Activated CD4-positive, alpha-beta T cell treated with anti-CD3 and anti-CD28 coated beads, Interleukin-2, amount 10 ng/mL, durations not matched to agents 7 days and 5 days (primary cell): Measurements from ENCODE around the gene TMPRSS12. TPM values are rescaled to one million over a fixed set of nuclear protein-coding genes. Genes with fewer than 3 reads are reported as not detected.

Experiments used
- CTCF ChIA-PET: fragments of 350-600 bp; sonication (Branson Sonifier 250); formaldehyde crosslinking; loops from one replicate; lab custom pipeline; 2021; ENCODE audit warnings: antibody characterized with exemption; lab: Charles Lee
- POLR2A ChIA-PET: fragments of 350-600 bp; sonication (Branson Sonifier 250); formaldehyde crosslinking; loops from one replicate; lab custom pipeline; 2021; ENCODE audit warnings: antibody characterized with exemption; lab: Charles Lee
- DNase-seq: peaks from one replicate; pipeline ENCODE4 v3.0.0-alpha.2; 2020
- H3K27ac Mint-ChIP-seq: one replicate; pipeline ENCODE4 v1.8.0; 2021; ENCODE audit warnings: mild to moderate bottlenecking, moderate library complexity, mixed read lengths
- H3K27me3 Mint-ChIP-seq: one replicate; pipeline ENCODE4 v1.8.0; 2021; ENCODE audit warnings: mixed read lengths
- H3K36me3 Mint-ChIP-seq: one replicate; pipeline ENCODE4 v1.8.0; 2021; ENCODE audit warnings: low read depth, mixed read lengths
- H3K4me1 Mint-ChIP-seq: one replicate; pipeline ENCODE4 v1.8.0; 2021; ENCODE audit warnings: mixed read lengths
- H3K4me3 Mint-ChIP-seq: one replicate; pipeline ENCODE4 v1.8.0; 2021; ENCODE audit warnings: mild to moderate bottlenecking, moderate library complexity, mixed read lengths
- H3K9me3 Mint-ChIP-seq: one replicate; pipeline ENCODE4 v1.8.0; 2021; ENCODE audit warnings: mixed read lengths
- total RNA-seq, 2 experiments: library from RNA; stranded (reverse); gene quantifications; one replicate each; pipeline ENCODE4 v1.2.3, GENCODE V29; 2021

Gene TMPRSS12
- total RNA-seq, 2 experiments from 2014 or later: not detected

- DNase-seq: no peak
- CTCF ChIA-PET: no interaction called here
- H3K4me3 Mint-ChIP-seq: no peak overlapping the region
- POLR2A ChIA-PET: no interaction called here
- no peaks in the 10 kb centered on the region for H3K27me3 Mint-ChIP-seq
- H3K9me3 Mint-ChIP-seq: peaks cover 6% of the 10 kb centered on the region
- no peak overlapping the region for H3K27ac Mint-ChIP-seq
- H3K4me1 Mint-ChIP-seq: peaks cover 6% of the 10 kb centered on the region
- H3K36me3 Mint-ChIP-seq: no peaks in the 10 kb centered on the region
Measured at GRCh38 chr12:50932787-50933280, 90.1 kb downstream of the TMPRSS12 start.

GRCh38 chr12:50933459-50934124 is 90.9 kb downstream of the TMPRSS12 start:
- Mint-ChIP-seq H3K4me3 (no peak overlapping the region), H3K4me1 (peaks cover under 1% of the 10 kb centered on the region), H3K9me3 (peaks cover 7% of the 10 kb centered on the region), H3K27me3 (no peaks in the 10 kb centered on the region), H3K36me3 (no peaks in the 10 kb centered on the region), H3K27ac (no peak overlapping the region)
- ChIA-PET CTCF (no interaction called here), POLR2A (no interaction called here)
- DNase-seq: no peak

GRCh38 chr12:50934371-50934851 is 91.7 kb downstream of the TMPRSS12 start:
- Mint-ChIP-seq H3K4me1 (no peaks in the 10 kb centered on the region), H3K27ac (no peak overlapping the region), H3K9me3 (peaks cover 11% of the 10 kb centered on the region), H3K27me3 (no peaks in the 10 kb centered on the region), H3K36me3 (no peaks in the 10 kb centered on the region), H3K4me3 (no peak overlapping the region)
- CTCF ChIA-PET: interaction anchor here (0.6 kb wide), 1 partner anchor 49 kb away, joined by 3 read pairs; no protein-coding TSS in a partner anchor
- POLR2A ChIA-PET: no interaction called here
- DNase-seq: no peak

GRCh38 chr12:50934981-50935807 is 92.5 kb downstream of the TMPRSS12 start:
- no peak for DNase-seq
- ChIA-PET CTCF (no interaction called here), POLR2A (no interaction called here)
- no peaks in the 10 kb centered on the region for H3K27me3 Mint-ChIP-seq
- H3K27ac Mint-ChIP-seq: no peak overlapping the region
- no peaks in the 10 kb centered on the region for H3K4me1 Mint-ChIP-seq
- H3K9me3 Mint-ChIP-seq: peaks cover 11% of the 10 kb centered on the region
- H3K4me3 Mint-ChIP-seq: no peak overlapping the region
- H3K36me3 Mint-ChIP-seq: no peaks in the 10 kb centered on the region

- peaks cover 11% of the 10 kb centered on the region for H3K9me3 Mint-ChIP-seq
- H3K4me1 Mint-ChIP-seq: no peaks in the 10 kb centered on the region
- H3K27me3 Mint-ChIP-seq: no peaks in the 10 kb centered on the region
Measured at GRCh38 chr12:50936821-50937530, 94.2 kb downstream of the TMPRSS12 start.

More at GRCh38 chr12:50936821-50937530, 94.2 kb downstream of the TMPRSS12 start:
- no peak for DNase-seq
- H3K36me3 Mint-ChIP-seq: no peaks in the 10 kb centered on the region
- POLR2A ChIA-PET: no interaction called here
- CTCF ChIA-PET: no interaction called here
- no peak overlapping the region for H3K4me3 Mint-ChIP-seq
- H3K27ac Mint-ChIP-seq: no peak overlapping the region

Other genes starting within 250 kb of the TMPRSS12 start
- gene ATF1, start 78.8 kb upstream of the TMPRSS12 start, total RNA-seq: 10 to 100 TPM; 42.4 to 51.3 TPM
- gene HIGD1C, start 109.6 kb downstream of the TMPRSS12 start, total RNA-seq: not detected
- gene SLC11A2, start 183.5 kb downstream of the TMPRSS12 start, total RNA-seq: 10 to 100 TPM; 36.0 to 37.4 TPM
- 10 to 100 TPM; 66.3 to 68.6 TPM for gene LETMD1, start 205.4 kb downstream of the TMPRSS12 start, total RNA-seq
- 10 to 100 TPM; 13.6 to 17.0 TPM for gene CSRNP2, start 240.7 kb downstream of the TMPRSS12 start, total RNA-seq